CD4-positive, alpha-beta T cell treated with Interleukin-17A for 4 hours (primary cell): ENCODE data around the gene SNAI3.

Experiments
- DNase-seq: peaks from one replicate; pipeline ENCODE4 v3.0.0-alpha.2; 2020; ENCODE audit warnings: mixed read lengths

SNAI3 gene

GRCh38 chr16:88649195-88649923 lies 36.9 kb downstream of the SNAI3 start:
- no peak for DNase-seq

- DNase-seq, result no peak
These were observed 38.9 kb downstream of the SNAI3 start for GRCh38 chr16:88647178-88648070.

GRCh38 chr16:88646345-88647034 lies 39.8 kb downstream of the SNAI3 start:
- DNase-seq, result no peak

- DNase-seq, result no peak
These were observed 40.4 kb downstream of the SNAI3 start for GRCh38 chr16:88645941-88646340.

GRCh38 chr16:88645455-88645854 lies 40.9 kb downstream of the SNAI3 start:
- DNase-seq, result no peak

- DNase-seq, result no peak
These were observed 42.7 kb downstream of the SNAI3 start for GRCh38 chr16:88643644-88643932.

GRCh38 chr16:88642881-88643643 lies 43.2 kb downstream of the SNAI3 start:
- DNase-seq, result no peak

- DNase-seq, result no peak
These were observed 45.6 kb downstream of the SNAI3 start for GRCh38 chr16:88640498-88641247.

- no peak for DNase-seq
These were observed 46.2 kb downstream of the SNAI3 start for GRCh38 chr16:88640039-88640495.

- no peak for DNase-seq
These were observed 46.9 kb downstream of the SNAI3 start for GRCh38 chr16:88639231-88640038.

GRCh38 chr16:88638323-88639230 lies 47.7 kb downstream of the SNAI3 start, which contains the start of gene IL17C:
Gene IL17C (plus strand): TSS chr16:88638572. CDS start chr16:88638642, 70 bp downstream.
- peak; percentile 30 for DNase-seq

- DNase-seq, result no peak
These were observed 49.6 kb downstream of the SNAI3 start for GRCh38 chr16:88636488-88637265.

GRCh38 chr16:88635671-88636319 lies 50.5 kb downstream of the SNAI3 start:
- no peak for DNase-seq

- no peak for DNase-seq
These were observed 51.2 kb downstream of the SNAI3 start for GRCh38 chr16:88634994-88635670.

GRCh38 chr16:88634141-88634993 lies 51.9 kb downstream of the SNAI3 start:
- peak; percentile 74 for DNase-seq

GRCh38 chr16:88633684-88634140 lies 52.6 kb downstream of the SNAI3 start:
- DNase-seq, result peak; percentile 53

GRCh38 chr16:88632587-88632930 lies 53.7 kb downstream of the SNAI3 start:
- DNase-seq, result no peak
